Heart left ventricle (tissue), 13 donors: ENCODE data around the gene TOGARAM2.

Experiments used
- CTCF ChIP-seq, 12 donors: fragments of 200-600 bp; sonication (generic) in 4 of 12; IDR thresholded peaks; one replicate each; pipeline versions ENCODE4 v1.5.0 to v1.8.0; 2018 to 2022; ENCODE audit warnings: antibody characterized with exemption in 12 of 12, mild to moderate bottlenecking in 5 of 12
- POLR2A ChIP-seq, 2 donors: fragments of 450-650 bp; IDR thresholded peaks; one replicate each; pipeline ENCODE4 v1.6.1; 2017; ENCODE audit warnings: antibody characterized with exemption in 2 of 2, mild to moderate bottlenecking in 2 of 2, moderate library complexity in 2 of 2
- donor health status: ischemic (EF 13 %, LVEDD 7.1; RV severe dilation, severe dysfunction).
- donor health status: DM: no; HTN: yes; CAD: no.
- donor health status: DM: no; HTN: no; CAD: no.
- donor health status: ischemic (EF 25% LVEDD 6.9; RV normal size, moderate dysfunction).
- donor health status: ischemic (EF 25% LVEDD 5.7; RV mildly dilated, moderate dysfunction).
- donor health status: ischemic (EF 35%, LVEDD 5.7; RV mildly dilated, moderate dysfunction).
- donor health status: nonischemic (EF 11% LVEDD 7.7; RV severe dilation, severe dysfunction).
- donor health status: DM: yes; HTN: yes; CAD: no.
- donor health status: PGD.
- donor health status: ischemic (EF 29% LVEDD 5.4; RV normal size, mild dysfunction).
- donor health status: nonischemic (EF 23%, LVEDD 6.1; RV moderate dilation, normal function).

- TF ChIP-seq CTCF (IDR thresholded peaks at IDR 0.05) (no peak), POLR2A (IDR thresholded peaks at IDR 0.05) (no peak)
These were observed 61.5 kb downstream of the TOGARAM2 start for GRCh38 chr2:29042561-29043075.
